GM13976 (cell line): ENCODE measurements around the gene GET3.

Source experiments
- DNase-seq: peaks from one replicate; pipeline ENCODE4 v3.0.0; 2012; ENCODE audit warnings: low spot score
- in situ Hi-C: fragments of 300-500 bp; cut with MboI; formaldehyde crosslinking; loops from one replicate; pipeline ENCODE4 v1.12.0; 2022; ENCODE audit warnings: low sequenced_read_pairs, mixed read lengths, inconsistent platforms; ENCODE audit not compliant: unreplicated experiment
- TF ChIP-seq, protein P1 (sequence below): IDR thresholded peaks from 2 replicates; pipeline ENCODE4 v1.5.1; 2012; ENCODE audit warnings: borderline replicate concordance, mild to moderate bottlenecking; ENCODE audit not compliant: insufficient read depth; ENCODE audit errors: extremely low read depth, missing control alignments, control extremely low read depth

The GET3 gene

DNA sequence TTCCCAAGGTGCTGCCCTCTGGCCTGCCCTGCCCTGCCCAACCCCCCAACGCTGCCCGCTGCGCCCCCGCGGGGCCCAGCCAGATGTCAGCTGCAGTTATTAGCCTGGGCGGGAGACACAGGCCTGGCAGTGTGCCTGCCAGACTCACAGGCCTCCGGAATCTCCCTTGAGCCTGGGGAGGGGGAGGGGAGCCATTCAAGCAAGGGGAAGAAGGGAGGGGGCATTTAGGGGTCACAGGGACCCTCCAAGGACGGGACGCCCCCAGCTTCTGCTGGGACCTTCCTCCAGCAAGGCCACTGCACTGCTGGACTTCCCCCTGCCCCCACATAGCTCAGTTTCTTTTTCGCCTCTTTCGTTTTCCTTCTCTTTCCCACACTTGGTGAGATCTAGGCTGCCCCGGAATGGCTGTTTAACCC is 51.4 kb downstream of the GET3 start:
- DNase-seq, result peak; percentile 82
- TF ChIP-seq, protein P1, sequence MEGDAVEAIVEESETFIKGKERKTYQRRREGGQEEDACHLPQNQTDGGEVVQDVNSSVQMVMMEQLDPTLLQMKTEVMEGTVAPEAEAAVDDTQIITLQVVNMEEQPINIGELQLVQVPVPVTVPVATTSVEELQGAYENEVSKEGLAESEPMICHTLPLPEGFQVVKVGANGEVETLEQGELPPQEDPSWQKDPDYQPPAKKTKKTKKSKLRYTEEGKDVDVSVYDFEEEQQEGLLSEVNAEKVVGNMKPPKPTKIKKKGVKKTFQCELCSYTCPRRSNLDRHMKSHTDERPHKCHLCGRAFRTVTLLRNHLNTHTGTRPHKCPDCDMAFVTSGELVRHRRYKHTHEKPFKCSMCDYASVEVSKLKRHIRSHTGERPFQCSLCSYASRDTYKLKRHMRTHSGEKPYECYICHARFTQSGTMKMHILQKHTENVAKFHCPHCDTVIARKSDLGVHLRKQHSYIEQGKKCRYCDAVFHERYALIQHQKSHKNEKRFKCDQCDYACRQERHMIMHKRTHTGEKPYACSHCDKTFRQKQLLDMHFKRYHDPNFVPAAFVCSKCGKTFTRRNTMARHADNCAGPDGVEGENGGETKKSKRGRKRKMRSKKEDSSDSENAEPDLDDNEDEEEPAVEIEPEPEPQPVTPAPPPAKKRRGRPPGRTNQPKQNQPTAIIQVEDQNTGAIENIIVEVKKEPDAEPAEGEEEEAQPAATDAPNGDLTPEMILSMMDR, result no peak
- in situ Hi-C loops, result no loop called here

DNA sequence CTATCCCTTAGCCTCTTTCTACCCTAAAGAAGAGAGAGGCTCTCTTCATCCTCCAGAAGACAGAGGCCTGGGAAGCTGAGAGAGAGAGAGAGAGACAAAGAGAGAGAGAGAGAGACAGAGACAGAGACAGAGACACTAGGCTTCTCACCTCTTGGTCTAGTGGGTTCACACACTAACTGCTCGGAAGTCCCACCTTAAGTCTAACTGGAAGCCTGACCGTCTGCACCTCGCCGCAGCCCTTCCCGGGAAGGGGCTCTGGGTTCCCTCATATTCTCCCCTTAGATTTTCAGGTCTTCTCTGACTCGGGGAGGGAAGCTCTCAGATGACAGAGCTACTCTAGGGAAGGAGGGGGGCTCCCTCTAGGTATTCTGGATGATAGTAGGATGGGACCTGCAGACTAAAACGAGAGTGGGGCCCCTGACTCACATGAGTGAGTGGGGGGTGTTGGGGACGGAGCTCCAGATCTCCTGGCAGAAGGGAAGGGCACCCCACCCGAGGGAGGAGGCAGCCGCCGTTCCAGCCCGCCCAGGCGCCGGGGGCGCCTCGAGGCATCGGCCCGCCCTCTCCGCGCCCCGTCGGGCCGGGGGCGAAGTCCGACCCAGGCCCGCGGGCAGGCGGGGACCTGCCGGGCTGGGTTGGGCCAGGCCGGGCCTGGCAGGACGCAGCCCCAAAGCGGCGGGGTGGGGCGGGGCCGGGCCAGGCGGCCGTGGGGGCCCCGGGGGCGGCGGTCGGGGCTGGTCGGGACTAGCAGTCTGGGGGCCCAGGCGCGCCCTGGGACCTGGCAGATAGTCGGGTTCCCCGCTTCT is 52.0 kb downstream of the GET3 start:
- in situ Hi-C loops, result no loop called here
- no peak for DNase-seq
- TF ChIP-seq, protein P1, result no peak

DNA sequence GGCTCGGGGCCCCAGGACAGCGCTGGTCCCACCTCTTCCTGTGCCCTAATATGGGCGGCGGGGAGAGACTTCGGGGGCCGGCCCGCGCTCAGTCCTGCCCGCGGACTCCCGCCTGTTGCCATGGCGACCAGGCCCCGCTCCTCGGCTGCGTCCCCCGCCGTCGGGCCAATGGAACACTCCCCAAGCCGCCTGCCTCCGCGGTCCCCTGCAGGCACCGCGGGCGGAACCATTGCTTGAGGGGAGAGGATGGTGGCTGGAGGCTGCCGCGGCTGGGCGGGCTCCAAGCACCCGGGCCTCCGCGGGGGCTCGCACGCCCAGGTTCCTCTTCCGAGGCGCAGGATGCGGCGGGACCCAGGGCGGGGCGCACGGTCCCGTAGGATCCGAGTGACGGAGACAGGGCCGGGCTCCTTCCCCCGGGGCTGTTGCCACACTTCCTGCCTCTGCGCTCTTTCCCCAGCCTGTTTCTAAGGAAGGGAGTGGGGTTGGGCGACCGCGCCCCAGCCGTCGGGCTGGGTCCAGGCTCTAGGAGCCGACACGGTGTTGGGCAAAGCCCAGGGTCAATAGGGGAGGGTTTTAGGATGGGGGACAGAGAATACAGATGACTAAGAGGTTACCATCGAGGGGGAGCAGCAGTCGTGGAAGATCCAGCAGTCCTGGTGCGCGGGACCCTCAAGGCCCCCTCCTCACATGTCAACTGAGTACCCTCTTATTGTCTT is 52.8 kb downstream of the GET3 start:
- DNase-seq, result peak; percentile 95
- TF ChIP-seq, protein P1, result no peak
- in situ Hi-C loops, result no loop called here

DNA sequence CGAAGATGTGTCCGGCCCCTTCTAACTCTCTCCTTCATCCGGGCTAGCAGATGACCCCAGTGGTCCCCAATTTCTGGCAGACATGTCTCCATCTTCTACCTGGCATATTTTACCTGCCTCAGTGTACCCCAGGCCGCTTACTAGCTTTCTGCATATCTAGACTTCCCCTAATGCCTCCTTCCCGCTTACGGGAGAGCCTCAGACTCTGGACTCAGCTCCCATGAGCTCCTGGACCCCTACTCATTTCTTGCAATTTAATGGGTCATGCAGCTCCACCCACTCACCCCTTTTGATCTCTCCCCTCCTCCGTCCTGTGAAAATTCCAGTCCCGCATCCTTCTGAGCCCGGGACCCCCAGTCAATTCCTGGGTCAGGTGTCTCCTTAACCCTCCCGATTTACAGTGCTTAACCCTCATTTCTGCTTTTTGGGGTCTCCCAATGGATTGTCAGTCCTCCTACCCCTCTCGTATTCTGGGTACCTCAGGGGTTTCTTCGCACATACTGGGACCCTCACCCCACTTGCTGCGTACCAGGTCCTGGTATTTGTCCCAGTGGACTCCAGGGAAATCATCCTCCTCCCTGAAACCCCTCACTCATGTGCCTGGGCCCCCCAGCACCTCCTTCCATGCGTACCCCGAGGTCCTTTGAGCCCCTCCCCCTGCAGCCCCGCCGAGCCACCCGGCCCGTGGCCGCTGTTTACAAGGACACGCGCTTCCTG is 53.5 kb downstream of the GET3 start:
- TF ChIP-seq, protein P1, result no peak
- in situ Hi-C loops, result no loop called here
- DNase-seq, result no peak

DNA sequence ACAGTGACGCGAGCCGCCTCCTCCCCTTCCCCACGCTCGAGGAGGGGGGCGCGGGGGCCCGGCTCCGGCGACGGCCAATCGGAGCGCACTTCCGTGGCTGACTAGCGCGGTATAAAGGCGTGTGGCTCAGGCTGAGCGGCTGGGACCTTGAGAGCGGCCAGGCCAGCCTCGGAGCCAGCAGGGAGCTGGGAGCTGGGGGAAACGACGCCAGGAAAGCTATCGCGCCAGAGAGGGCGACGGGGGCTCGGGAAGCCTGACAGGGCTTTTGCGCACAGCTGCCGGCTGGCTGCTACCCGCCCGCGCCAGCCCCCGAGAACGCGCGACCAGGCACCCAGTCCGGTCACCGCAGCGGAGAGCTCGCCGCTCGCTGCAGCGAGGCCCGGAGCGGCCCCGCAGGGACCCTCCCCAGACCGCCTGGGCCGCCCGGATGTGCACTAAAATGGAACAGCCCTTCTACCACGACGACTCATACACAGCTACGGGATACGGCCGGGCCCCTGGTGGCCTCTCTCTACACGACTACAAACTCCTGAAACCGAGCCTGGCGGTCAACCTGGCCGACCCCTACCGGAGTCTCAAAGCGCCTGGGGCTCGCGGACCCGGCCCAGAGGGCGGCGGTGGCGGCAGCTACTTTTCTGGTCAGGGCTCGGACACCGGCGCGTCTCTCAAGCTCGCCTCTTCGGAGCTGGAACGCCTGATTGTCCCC is 54.2 kb downstream of the GET3 start, which contains the start of gene JUNB:
JUNB (plus strand) TSS at position 142 of the 706 bp plus-strand sequence; CDS start at position 428, 286 bp downstream.
- peak; percentile 91 for DNase-seq
- TF ChIP-seq, protein P1, result no peak
- in situ Hi-C loops, result no loop called here

DNA sequence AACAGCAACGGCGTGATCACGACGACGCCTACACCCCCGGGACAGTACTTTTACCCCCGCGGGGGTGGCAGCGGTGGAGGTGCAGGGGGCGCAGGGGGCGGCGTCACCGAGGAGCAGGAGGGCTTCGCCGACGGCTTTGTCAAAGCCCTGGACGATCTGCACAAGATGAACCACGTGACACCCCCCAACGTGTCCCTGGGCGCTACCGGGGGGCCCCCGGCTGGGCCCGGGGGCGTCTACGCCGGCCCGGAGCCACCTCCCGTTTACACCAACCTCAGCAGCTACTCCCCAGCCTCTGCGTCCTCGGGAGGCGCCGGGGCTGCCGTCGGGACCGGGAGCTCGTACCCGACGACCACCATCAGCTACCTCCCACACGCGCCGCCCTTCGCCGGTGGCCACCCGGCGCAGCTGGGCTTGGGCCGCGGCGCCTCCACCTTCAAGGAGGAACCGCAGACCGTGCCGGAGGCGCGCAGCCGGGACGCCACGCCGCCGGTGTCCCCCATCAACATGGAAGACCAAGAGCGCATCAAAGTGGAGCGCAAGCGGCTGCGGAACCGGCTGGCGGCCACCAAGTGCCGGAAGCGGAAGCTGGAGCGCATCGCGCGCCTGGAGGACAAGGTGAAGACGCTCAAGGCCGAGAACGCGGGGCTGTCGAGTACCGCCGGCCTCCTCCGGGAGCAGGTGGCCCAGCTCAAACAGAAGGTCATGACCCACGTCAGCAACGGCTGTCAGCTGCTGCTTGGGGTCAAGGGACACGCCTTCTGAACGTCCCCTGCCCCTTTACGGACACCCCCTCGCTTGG is 55.0 kb downstream of the GET3 start:
- in situ Hi-C loops, result no loop called here
- DNase-seq, result no peak
- TF ChIP-seq, protein P1, result no peak
